ENCODE measurements around the gene PDGFC. TPM values are rescaled to one million over a fixed set of nuclear protein-coding genes. Genes with fewer than 3 reads are reported as not detected.

The PDGFC gene
- total RNA-seq, 1 experiment from 2014 or later: 4.5 TPM

GRCh38 chr4:156781852-156782251 is 189.7 kb downstream of the PDGFC start:
- H4K8ac ChIP-seq (replicated peaks; ENCODE audit: insufficient read length, low read depth, low read length): no peak overlapping the region
- no peak overlapping the region for H3K18ac ChIP-seq (ENCODE audit: insufficient read length, low read depth, low read length)
- no peaks in the 10 kb centered on the region for H3K23me2 ChIP-seq (ENCODE audit: insufficient read length, low read depth, low read length, poor library complexity, severe bottlenecking)
- no peak overlapping the region for H3K23ac ChIP-seq (ENCODE audit: insufficient read length, low read depth, low read length)
- no peak overlapping the region for H3K4me2 ChIP-seq (ENCODE audit: insufficient read depth, insufficient read length, low read length)
- Mint-ChIP-seq H3K9me3 (no peaks in the 10 kb centered on the region), H3K27me3 (ENCODE audit: low read depth) (no peaks in the 10 kb centered on the region), H3K36me3 (ENCODE audit: insufficient read depth in 1 of 3, low read depth in 3 of 3) (no peaks in the 10 kb centered on the region), H3K4me3 (no peak overlapping the region), H3K4me1 (peaks cover 0 to 2% of the 10 kb centered on the region in 2 experiments; a peak in 1 of 4 replicates), H3K27ac (no peak overlapping the region)
- H3K4ac ChIP-seq (ENCODE audit: low read depth, low read length): no peak overlapping the region
- no peak overlapping the region for H2BK120ac ChIP-seq (ENCODE audit: low read depth, low read length, poor library complexity, severe bottlenecking)
- H3T11ph ChIP-seq (ENCODE audit: low read length): no peak overlapping the region
- H3K9me3 ChIP-seq (ENCODE audit: control insufficient read depth, low read depth, low read length): no peaks in the 10 kb centered on the region
- H3K79me1 ChIP-seq (ENCODE audit: insufficient read depth, low read depth, low read length, poor library complexity, severe bottlenecking): no peaks in the 10 kb centered on the region
- no peak overlapping the region for H3K14ac ChIP-seq (ENCODE audit: insufficient read depth, low read length)
- H2BK5ac ChIP-seq (ENCODE audit: insufficient read length, low read length): no peak overlapping the region
- H2BK15ac ChIP-seq (ENCODE audit: low read depth, low read length): no peak overlapping the region
- no peak overlapping the region for H3K9ac ChIP-seq (ENCODE audit: extremely low read depth, insufficient read length, low read length)
- no peak overlapping the region for H4K91ac ChIP-seq (ENCODE audit: insufficient read length, low read depth, low read length)
- no peak for TF ChIP-seq CTCF (conservative IDR thresholded peaks at IDR 0.05)
- no peaks in the 10 kb centered on the region; the same call in 1 of the 2 replicates for H3K27me3 ChIP-seq (ENCODE audit: insufficient read depth, low read length)
- H4K5ac ChIP-seq (ENCODE audit: insufficient read length, low read depth, low read length): no peak overlapping the region
- no peak overlapping the region for H3K56ac ChIP-seq (ENCODE audit: insufficient read length, low read depth, low read length)
- H2BK12ac ChIP-seq (ENCODE audit: insufficient read length, low read depth, low read length): no peak overlapping the region
- no peaks in the 10 kb centered on the region for H4K20me1 ChIP-seq (ENCODE audit: control insufficient read depth, insufficient read depth, insufficient read length)
- DNase-seq: no peak
- H3K4me1 ChIP-seq (ENCODE audit: insufficient read depth, low read length): no peaks in the 10 kb centered on the region
- H2BK20ac ChIP-seq (ENCODE audit: low read depth, low read length, poor library complexity, severe bottlenecking): no peak overlapping the region
- no CpG with 5 or more reads among the region's 2 CpGs for WGBS (ENCODE audit: extremely low coverage, insufficient read length, low lambda C conversion rate)
- H3K79me2 ChIP-seq (ENCODE audit: insufficient read depth, low read length): no peaks in the 10 kb centered on the region
- H2AK5ac ChIP-seq (ENCODE audit: insufficient read length, low read length): no peak overlapping the region
- H2AFZ ChIP-seq (ENCODE audit: low read length): no peak overlapping the region
- H3K27ac ChIP-seq (ENCODE audit: insufficient read length, low read depth, low read length): no peak overlapping the region
